Endothelial cell of umbilical vein (primary cell): Measurements from ENCODE around the gene RRAGB. TPM values are rescaled to one million over a fixed set of nuclear protein-coding genes. Genes with fewer than 3 reads are reported as not detected.

Experiments
- BruUV-seq: library from RNA; stranded (reverse); fragments of 400-500 nt; replicated peaks from 2 replicates; lab custom pipeline; 2021; lab: Mats Ljungman, UMichigan
- CTCF ChIA-PET: fragments of 300-600, 350-600 bp; sonication (Branson Sonifier 250); formaldehyde crosslinking; loops from one replicate; lab custom pipeline; 2021; ENCODE audit warnings: antibody characterized with exemption, inconsistent platforms; lab: Charles Lee
- POLR2A ChIA-PET: fragments of 300-600, 350-600 bp; sonication (Branson Sonifier 250); formaldehyde crosslinking; loops from one replicate; lab custom pipeline; 2021; ENCODE audit warnings: antibody characterized with exemption, inconsistent platforms; lab: Charles Lee
- DNase-seq: peaks from one replicate; pipeline ENCODE4 v3.0.0-alpha.2; 2011; ENCODE audit warnings: low read depth, low spot score
- FAIRE-seq: peaks from 2 replicates; lab custom pipeline; 2011; peaks lifted over from hg19 to GRCh38; lab: Jason Lieb, UNC
- H2AFZ ChIP-seq: 2 replicates; pipeline ENCODE4 v1.6.0; 2012; ENCODE audit warnings: low read depth, low read length, control low read depth, inconsistent platforms
- H3K27ac ChIP-seq: 2 replicates; pipeline ENCODE4 v1.5.1; 2011; ENCODE audit warnings: low read depth, mild to moderate bottlenecking, control low read depth, low read length, moderate library complexity; ENCODE audit not compliant: insufficient read depth
- H3K27me3 ChIP-seq, 2 experiments: 2 replicates each; pipeline versions ENCODE4 v1.6.0 to v1.6.1; 2011; ENCODE audit warnings: low read length in 2 of 2, mixed read lengths in 1 of 2; ENCODE audit not compliant: control insufficient read depth in 2 of 2, insufficient read depth in 2 of 2
- H3K36me3 ChIP-seq, 2 experiments: 2 replicates in 1 of 2; 3 replicates in 1 of 2; pipeline ENCODE4 v1.5.1; 2011; ENCODE audit warnings: low read length in 2 of 2, mild to moderate bottlenecking in 1 of 2, moderate library complexity in 1 of 2; ENCODE audit not compliant: control insufficient read depth in 2 of 2, insufficient read depth in 2 of 2; ENCODE audit errors: extremely low read depth in 1 of 2
- H3K4me1 ChIP-seq: 3 replicates; pipeline ENCODE4 v1.5.1; 2011; ENCODE audit warnings: mild to moderate bottlenecking, low read length; ENCODE audit not compliant: control insufficient read depth, insufficient read depth; ENCODE audit errors: extremely low read depth
- H3K4me2 ChIP-seq: 2 replicates; pipeline ENCODE4 v1.6.1; 2011; ENCODE audit warnings: low read length, control low read depth, mixed read lengths; ENCODE audit not compliant: insufficient read depth
- H3K4me3 ChIP-seq, 3 experiments: fragments of 200-600 bp in 1 of 3; sonication (generic), shearing (Covaris generic) in 1 of 3; replicated peaks in 1 of 3; 2 replicates each; pipeline ENCODE4 v1.5.1; 2011 to 2016; ENCODE audit warnings: control low read depth in 3 of 3, low read length in 3 of 3, mild to moderate bottlenecking in 2 of 3, inconsistent platforms in 1 of 3, low read depth in 1 of 3, moderate library complexity in 1 of 3; ENCODE audit not compliant: insufficient read depth in 1 of 3
- H3K79me2 ChIP-seq: 2 replicates; pipeline ENCODE4 v1.6.0; 2012; ENCODE audit warnings: low read length, inconsistent platforms; ENCODE audit not compliant: control insufficient read depth, insufficient read depth
- H3K9ac ChIP-seq: replicated peaks from 2 replicates; pipeline ENCODE3; 2011; ENCODE audit warnings: low read length, control low read depth; ENCODE audit not compliant: insufficient read depth; ENCODE audit errors: extremely low read depth
- H3K9me1 ChIP-seq: replicated peaks from 3 replicates; pipeline ENCODE4 v1.6.0; 2011; ENCODE audit warnings: mild to moderate bottlenecking, low read length; ENCODE audit not compliant: control insufficient read depth, insufficient read depth; ENCODE audit errors: extremely low read depth
- H3K9me3 ChIP-seq: replicated peaks from 2 replicates; pipeline ENCODE4 v1.5.1; 2012; ENCODE audit warnings: low read length, inconsistent platforms; ENCODE audit not compliant: control insufficient read depth, insufficient read depth
- H4K20me1 ChIP-seq: replicated peaks from 2 replicates; pipeline ENCODE3; 2011; ENCODE audit warnings: mild to moderate bottlenecking, low read length; ENCODE audit not compliant: control insufficient read depth, insufficient read depth; ENCODE audit errors: extremely low read depth
- EZH2 ChIP-seq: IDR thresholded peaks from 2 replicates; pipeline ENCODE4 v1.6.1; 2012; ENCODE audit warnings: borderline replicate concordance, low read depth, mild to moderate bottlenecking, moderate library complexity, low read length, inconsistent platforms; ENCODE audit not compliant: severe bottlenecking
- FOS ChIP-seq: IDR thresholded peaks from 2 replicates; pipeline ENCODE4 v1.6.1; 2011; ENCODE audit warnings: mild to moderate bottlenecking, low read length, moderate library complexity, borderline replicate concordance; ENCODE audit not compliant: insufficient read depth
- GATA2 ChIP-seq: IDR thresholded peaks from 2 replicates; pipeline ENCODE4 v1.7.0; 2011; ENCODE audit warnings: low read depth, mild to moderate bottlenecking, moderate library complexity, mixed read lengths, low read length; ENCODE audit not compliant: insufficient read length, insufficient read depth
- JUN ChIP-seq: IDR thresholded peaks from 2 replicates; pipeline ENCODE4 v1.6.1; 2011; ENCODE audit warnings: borderline replicate concordance, low read depth; ENCODE audit not compliant: insufficient read length, insufficient read depth
- MYC ChIP-seq: IDR thresholded peaks from one replicate; pipeline ENCODE4 v1.6.1; 2011; ENCODE audit warnings: mild to moderate bottlenecking, low read depth, low read length
- POLR2A ChIP-seq: IDR thresholded peaks from 2 replicates; pipeline ENCODE4 v1.6.1; 2012; ENCODE audit warnings: low read depth, mild to moderate bottlenecking, control low read depth, low read length
- POLR2AphosphoS5 ChIP-seq: IDR thresholded peaks from 2 replicates; pipeline ENCODE4 v1.6.1; 2012; ENCODE audit warnings: low read depth, mild to moderate bottlenecking, control low read depth, low read length, moderate library complexity; ENCODE audit not compliant: insufficient read depth
- dilution Hi-C: fragments of 300-500 bp; cut with MboI; formaldehyde crosslinking; loops from one replicate; pipeline ENCODE4 v1.15.0; 2019; ENCODE audit warnings: low sequenced_read_pairs; ENCODE audit not compliant: extremely low pct_ligation_motif_present
- intact Hi-C: fragments of 100-400 bp; cut with micrococcal nuclease; formaldehyde crosslinking; loops from one replicate; pipeline ENCODE4 v1.10.0; 2022
- polyA plus RNA-seq, 4 experiments: library from polyadenylated mRNA; depleted of rRNA in 3 of 4; stranded (reverse) in 3 of 4; unstranded in 1 of 4; fragments of >200 nt; gene quantifications; 2 replicates each; pipeline versions ENCODE4 v1.2.1 to v1.2.3, GENCODE V29; 2011 to 2012; ENCODE audit warnings: missing spikeins in 1 of 4
- total RNA-seq: library from RNA; stranded (reverse); gene quantifications from 2 replicates; pipeline ENCODE4 v1.2.3, GENCODE V29; 2021
- TF ChIP-seq, protein P1 (sequence below), 2 donors: IDR thresholded peaks; 1 replicate in 1 of 2; 2 replicates in 1 of 2; pipeline ENCODE4 v1.5.1; 2011; ENCODE audit warnings: low read length in 2 of 2, mild to moderate bottlenecking in 2 of 2, moderate library complexity in 2 of 2, control low read depth in 1 of 2, inconsistent platforms in 1 of 2, low read depth in 1 of 2; ENCODE audit not compliant: insufficient read depth in 1 of 2; ENCODE audit errors: extremely low read depth in 1 of 2
- TF ChIP-seq, protein P2 (sequence below): IDR thresholded peaks from 2 replicates; pipeline ENCODE4 v1.6.1; 2011; ENCODE audit not compliant: insufficient read depth, insufficient read length

Gene RRAGB
- total and polyA plus RNA-seq, 2 donors (not counting 3 experiments of a cell fraction or from before 2014, with no cell fraction given): 14.3 to 18.0 TPM

GRCh38 chrX:55710701-55711100 is 6.8 kb upstream of the RRAGB start:
- CTCF ChIA-PET: no interaction called here
- no peaks in the 10 kb centered on the region for H3K9me3 ChIP-seq
- no peak overlapping the region for H3K4me3 ChIP-seq
- intact Hi-C loops (loop anchor here (1.0 to 10.0 kb wide), 4 partner anchors 86 to 1528 kb away; partner anchors contain the start of genes FAM120C, FOXR2 and MAGED2), dilution Hi-C loops (no loop called here)
- FAIRE-seq: peak; percentile 76
- H3K36me3 ChIP-seq: no peaks in the 10 kb centered on the region
- H2AFZ ChIP-seq: peak overlapping the region; percentile 26
- H3K79me2 ChIP-seq: no peaks in the 10 kb centered on the region
- H3K4me2 ChIP-seq: peak overlapping the region; percentile 47
- H3K9ac ChIP-seq: peak overlapping the region; percentile 31
- no peaks in the 10 kb centered on the region for H3K27me3 ChIP-seq
- H4K20me1 ChIP-seq: no peaks in the 10 kb centered on the region
- peaks cover 39% of the 10 kb centered on the region for H3K4me1 ChIP-seq
- H3K9me1 ChIP-seq: no peaks in the 10 kb centered on the region
- peak; percentile 85 for TF ChIP-seq FOS
- no peak for TF ChIP-seq EZH2
- no peak for TF ChIP-seq MYC
- TF ChIP-seq, protein P1, sequence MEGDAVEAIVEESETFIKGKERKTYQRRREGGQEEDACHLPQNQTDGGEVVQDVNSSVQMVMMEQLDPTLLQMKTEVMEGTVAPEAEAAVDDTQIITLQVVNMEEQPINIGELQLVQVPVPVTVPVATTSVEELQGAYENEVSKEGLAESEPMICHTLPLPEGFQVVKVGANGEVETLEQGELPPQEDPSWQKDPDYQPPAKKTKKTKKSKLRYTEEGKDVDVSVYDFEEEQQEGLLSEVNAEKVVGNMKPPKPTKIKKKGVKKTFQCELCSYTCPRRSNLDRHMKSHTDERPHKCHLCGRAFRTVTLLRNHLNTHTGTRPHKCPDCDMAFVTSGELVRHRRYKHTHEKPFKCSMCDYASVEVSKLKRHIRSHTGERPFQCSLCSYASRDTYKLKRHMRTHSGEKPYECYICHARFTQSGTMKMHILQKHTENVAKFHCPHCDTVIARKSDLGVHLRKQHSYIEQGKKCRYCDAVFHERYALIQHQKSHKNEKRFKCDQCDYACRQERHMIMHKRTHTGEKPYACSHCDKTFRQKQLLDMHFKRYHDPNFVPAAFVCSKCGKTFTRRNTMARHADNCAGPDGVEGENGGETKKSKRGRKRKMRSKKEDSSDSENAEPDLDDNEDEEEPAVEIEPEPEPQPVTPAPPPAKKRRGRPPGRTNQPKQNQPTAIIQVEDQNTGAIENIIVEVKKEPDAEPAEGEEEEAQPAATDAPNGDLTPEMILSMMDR (IDR thresholded peaks at IDR 0.05; ENCODE audit: extremely low read depth in 1 of 2, insufficient read depth in 1 of 2, low read depth in 1 of 2, low read length in 2 of 2): no peak
- peak; percentile 36 for TF ChIP-seq POLR2A
- TF ChIP-seq GATA2: peak; percentile 88
- TF ChIP-seq JUN: peak; percentile 83
- peak; percentile 78 for TF ChIP-seq POLR2AphosphoS5
- TF ChIP-seq, protein P2, sequence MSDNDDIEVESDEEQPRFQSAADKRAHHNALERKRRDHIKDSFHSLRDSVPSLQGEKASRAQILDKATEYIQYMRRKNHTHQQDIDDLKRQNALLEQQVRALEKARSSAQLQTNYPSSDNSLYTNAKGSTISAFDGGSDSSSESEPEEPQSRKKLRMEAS: no peak
- H3K27ac ChIP-seq: peak overlapping the region; percentile 76
- POLR2A ChIA-PET: no interaction called here
- no TSS peak for BruUV-seq
- peak; percentile 86 for DNase-seq
